ENCODE results near the gene NABP1.

Gene NABP1

GRCh38 chr2:191686066-191686465, 8.1 kb downstream of the NABP1 start:
- DNase-seq = no peak

GRCh38 chr2:191686729-191687128, 8.8 kb downstream of the NABP1 start:
- no peak for DNase-seq

DNA sequence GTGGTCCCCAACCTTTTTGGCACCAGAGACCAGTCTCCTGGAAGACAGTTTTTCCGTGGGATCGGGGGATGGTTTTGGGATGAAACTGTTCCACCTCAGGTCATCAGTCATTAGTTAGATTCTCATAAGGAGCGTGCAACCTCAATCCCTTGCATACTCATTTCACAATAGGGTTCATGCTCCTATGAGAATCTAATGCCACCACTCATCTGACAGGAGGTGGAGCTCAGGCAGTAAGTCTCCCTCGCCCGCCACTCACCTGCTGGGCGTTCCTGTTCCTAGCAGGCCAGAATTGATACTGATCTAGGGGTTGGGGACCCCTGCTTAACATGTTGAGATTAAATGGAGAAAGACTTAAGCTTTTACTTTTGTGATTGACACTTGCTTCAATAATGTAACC, 9.9 kb downstream of the NABP1 start:
- DNase-seq = no peak

- DNase-seq = no peak
These were observed 11.2 kb downstream of the NABP1 start for GRCh38 chr2:191688934-191689695.

DNA sequence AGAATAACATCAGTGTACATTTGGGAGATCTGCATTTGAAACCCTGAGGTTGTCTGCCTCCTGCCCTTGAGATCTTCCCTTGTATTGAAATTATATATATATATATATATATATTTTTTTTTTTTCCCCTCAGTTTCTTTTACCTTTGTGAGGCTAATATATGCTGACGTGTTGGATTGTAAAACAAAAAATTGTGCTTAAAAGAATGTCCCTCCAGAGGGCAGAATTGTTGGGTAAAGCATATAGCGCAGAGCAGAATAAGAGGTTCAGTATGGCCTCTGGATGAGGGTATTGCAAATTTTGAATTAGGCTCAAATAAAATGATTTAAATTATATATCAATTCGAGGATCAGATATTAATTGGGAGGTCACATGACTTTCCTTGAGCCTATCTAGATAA, 12.4 kb downstream of the NABP1 start:
- DNase-seq = no peak

DNA sequence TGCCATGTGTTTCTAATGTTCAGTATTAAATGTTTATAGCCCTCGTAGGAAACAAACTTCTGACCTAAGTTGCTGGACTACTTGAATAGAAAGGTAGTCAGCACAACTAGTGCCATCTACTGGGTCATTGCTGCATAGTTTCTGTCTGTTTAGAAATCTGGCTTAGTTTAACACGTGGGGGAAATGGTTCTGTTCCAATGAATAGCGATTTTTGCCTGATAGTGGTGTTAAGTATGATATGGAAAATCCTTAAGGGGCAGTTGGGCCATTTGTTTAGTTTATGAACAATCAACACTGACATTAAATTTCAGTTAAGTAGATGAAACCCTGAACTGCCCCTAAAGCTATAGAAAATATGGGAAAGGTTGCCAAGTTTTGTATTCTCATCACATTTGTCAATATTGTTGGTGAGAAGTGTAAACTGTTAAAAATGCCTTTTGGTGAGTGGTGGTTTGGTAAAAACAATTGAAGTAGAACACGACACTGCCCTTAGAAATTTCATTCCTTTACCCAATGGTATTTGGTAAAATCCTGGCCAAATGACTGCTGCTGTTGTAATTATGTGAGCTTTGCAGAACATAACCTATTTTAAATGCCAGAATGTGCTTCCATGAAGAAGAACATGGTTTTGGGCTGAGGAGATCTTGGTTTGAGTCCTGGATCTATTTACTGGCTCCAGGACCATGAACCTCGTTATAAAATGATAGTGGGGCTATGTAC, 13.2 kb downstream of the NABP1 start:
- DNase-seq = peak; percentile 67

GRCh38 chr2:191691898-191692297, 14.0 kb downstream of the NABP1 start:
- DNase-seq = no peak

DNA sequence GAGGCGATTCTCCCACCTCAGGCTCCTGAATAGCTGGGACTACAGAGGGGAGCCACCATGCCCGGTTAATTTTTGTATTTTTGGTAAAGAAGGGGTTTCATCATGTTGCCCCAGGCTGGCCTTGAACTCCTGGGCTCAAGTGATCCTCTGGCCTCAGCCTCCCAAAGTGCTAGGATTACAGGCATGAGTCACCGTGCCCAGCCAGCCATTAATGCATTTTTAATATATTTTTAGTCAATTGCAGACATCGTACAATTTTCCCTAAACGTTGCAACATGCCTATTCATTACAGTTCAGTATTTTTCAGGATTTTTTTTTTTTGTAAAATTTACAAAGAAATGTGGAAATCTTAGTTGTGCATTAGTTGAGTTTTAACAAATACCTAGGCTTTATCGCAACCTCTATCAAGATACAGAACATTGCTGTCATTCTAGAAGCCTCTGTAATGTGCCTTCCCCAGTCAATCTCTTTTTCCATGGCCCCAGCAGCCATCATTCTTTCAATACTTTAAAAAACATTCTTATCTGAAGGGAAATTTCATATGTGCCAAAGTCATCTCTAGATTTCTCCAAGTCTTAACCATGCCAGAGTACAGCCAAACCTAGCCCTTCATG, 14.7 kb downstream of the NABP1 start:
- DNase-seq = no peak

- DNase-seq = no peak
These were observed 15.2 kb downstream of the NABP1 start for GRCh38 chr2:191693166-191693565.

- no peak for DNase-seq
These were observed 15.8 kb downstream of the NABP1 start for GRCh38 chr2:191693778-191694177.

GRCh38 chr2:191696001-191696400, 18.1 kb downstream of the NABP1 start:
- DNase-seq = peak; percentile 45

GRCh38 chr2:191696966-191697365, 19.0 kb downstream of the NABP1 start:
- DNase-seq = no peak

DNA sequence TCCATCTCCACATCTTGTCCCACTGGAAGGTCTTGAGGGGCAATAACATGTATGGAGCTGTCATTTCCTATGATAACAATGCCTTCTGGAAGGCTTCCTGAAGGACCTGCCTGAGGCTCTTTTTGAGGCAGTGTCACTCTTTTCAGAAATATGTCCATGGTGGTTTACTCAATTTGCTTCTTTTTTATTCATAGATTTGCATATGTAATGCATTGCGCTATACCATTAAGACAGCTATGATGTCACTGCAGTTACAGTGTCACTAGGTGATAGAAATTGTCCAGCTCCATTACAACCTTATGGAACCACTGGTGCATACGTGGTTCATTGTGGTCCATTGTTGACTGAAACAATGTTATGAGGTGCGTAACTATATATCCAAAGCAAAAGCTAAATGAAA, 19.9 kb downstream of the NABP1 start:
- no peak for DNase-seq

DNA sequence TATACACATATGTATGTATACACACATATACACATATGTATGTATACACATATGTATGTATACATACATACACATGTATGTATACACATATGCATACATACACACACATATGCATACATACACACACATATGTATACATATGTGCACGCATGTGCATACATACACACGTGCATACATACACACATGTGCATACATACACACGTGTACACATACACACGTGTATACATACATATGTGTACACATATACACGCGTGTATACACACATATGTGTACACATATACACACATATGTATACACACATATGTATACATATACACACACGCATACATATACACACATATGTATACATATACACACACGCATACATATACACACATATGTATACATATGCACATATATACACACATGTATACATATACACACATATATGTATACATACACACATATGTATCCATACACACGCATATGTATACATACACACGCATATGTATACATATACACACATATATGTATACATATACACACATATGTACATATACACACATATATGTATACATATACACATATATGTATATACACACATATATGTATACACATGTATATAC, 21.5 kb downstream of the NABP1 start:
- no peak for DNase-seq

GRCh38 chr2:191701029-191701428, 23.1 kb downstream of the NABP1 start:
- DNase-seq = no peak

DNA sequence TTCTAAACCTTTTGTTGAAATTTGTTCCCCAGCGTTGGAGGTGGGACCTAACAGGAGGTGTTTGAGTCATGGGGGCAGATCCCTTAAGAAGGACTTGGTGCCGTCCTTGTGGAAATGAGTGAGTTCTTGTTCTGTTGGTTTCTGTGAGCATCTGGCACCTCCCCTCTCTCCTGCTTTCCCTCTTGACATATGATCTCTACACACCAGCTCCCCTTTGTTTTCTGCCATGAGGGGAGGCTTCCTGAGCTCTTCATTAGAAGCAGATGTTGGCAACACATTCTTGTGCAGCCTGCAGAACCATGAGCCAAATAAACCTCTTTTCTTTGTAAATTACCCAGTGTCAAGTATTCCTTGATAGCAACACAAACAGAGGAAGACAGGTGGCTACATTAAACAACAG, 23.8 kb downstream of the NABP1 start:
- DNase-seq = no peak

- DNase-seq = no peak
These were observed 25.3 kb downstream of the NABP1 start for GRCh38 chr2:191703079-191703725.

DNA sequence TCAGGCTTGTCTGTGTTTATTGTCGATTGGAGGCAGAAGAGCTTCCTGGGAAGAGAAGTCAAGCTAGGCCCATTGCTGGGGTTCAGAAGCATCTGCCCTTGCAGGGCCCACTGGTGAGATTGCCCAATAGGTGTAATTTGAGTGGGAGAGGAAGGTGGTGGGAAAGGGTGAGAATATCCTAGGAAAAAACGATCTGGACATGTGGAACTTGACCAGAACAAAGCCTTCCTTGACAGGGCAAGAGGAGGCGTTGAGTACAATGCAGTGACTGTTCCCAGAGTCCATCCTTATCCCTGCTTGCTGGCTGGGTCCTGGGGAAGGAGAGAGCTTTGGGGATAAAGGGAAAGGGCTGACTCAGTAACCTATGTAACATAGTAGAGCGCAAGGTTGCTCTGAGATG, 27.1 kb downstream of the NABP1 start:
- no peak for DNase-seq

DNA sequence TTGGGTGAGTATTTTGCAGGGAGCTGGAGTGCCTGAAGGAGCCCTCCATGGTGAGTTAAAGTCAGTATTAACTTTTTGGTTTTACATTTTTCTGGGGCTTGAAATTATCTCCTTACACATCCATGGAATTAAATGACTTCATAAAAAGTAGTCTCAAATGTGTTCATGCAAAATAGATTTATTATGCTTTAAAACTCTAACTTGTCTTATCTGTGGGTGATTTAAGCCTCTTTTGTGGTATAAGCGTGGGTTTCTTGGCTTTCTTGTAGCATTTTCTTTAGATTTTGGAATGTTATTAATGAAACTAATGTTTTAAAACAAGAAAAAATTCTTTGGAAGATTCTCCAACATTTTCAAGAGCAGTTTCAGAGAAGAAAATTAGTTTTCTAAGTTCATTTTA, 27.8 kb downstream of the NABP1 start:
- no peak for DNase-seq

GRCh38 chr2:191706791-191707190, 28.9 kb downstream of the NABP1 start:
- no peak for DNase-seq

GRCh38 chr2:191707542-191707941, 29.6 kb downstream of the NABP1 start:
- DNase-seq = no peak

DNA sequence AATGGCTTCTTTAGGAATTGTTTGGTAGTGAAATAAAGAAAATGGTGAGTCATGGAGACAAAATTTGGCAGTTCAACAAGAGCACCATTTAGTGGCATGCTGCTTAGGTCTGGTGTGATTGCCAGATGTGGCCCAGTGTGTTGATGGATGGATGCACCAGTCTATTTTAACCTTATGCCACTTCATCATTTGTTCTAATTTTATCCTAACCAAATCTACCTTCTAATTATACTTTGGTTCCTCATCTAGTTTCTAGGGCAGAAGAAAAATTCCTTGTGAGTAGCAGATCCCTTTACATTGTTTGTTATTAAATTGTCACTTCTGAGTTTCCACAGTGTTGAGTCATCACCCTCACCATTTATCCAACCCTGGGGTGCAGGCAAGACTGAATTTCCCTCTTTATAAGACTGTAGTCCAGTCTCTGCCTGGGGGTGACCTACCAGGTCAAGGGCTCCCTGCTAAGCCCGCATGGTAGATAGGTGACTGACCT, 32.5 kb downstream of the NABP1 start:
- DNase-seq = no peak

DNA sequence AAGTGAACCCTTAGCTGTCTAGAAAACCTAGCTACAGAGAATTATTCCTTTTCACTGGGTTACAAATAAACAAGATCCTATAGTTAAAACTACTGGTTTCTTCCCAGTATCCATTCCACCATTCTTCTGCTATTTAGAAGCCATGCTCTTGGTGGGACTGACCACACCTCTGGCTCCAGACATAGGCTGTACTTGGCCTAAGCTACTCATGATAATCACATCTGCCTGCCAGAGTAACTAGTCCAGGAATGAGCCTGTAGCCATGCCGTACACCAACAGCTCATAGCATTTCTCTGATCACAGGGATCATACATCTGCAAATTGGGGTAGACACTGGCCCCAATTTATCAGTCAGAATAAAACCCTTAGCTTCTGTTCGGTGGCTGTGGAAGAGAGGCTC, 33.7 kb downstream of the NABP1 start:
- DNase-seq = no peak
